Nephron (organoid): ENCODE data around the gene CHMP6.

Experiments
- H3K27ac Mint-ChIP-seq, 3 experiments: 2 replicates each; pipeline ENCODE4 v1.8.0; 2020; ENCODE audit warnings: mixed read lengths in 3 of 3, mild to moderate bottlenecking in 2 of 3, moderate library complexity in 1 of 3
- H3K27me3 Mint-ChIP-seq: 2 replicates; pipeline ENCODE4 v1.8.0; 2021; ENCODE audit warnings: low read depth, mild to moderate bottlenecking, moderate library complexity, mixed read lengths
- H3K36me3 Mint-ChIP-seq: 2 replicates; pipeline ENCODE4 v1.8.0; 2020; ENCODE audit warnings: low read depth, mixed read lengths
- H3K4me1 Mint-ChIP-seq: 2 replicates; pipeline ENCODE4 v1.8.0; 2020; ENCODE audit warnings: mixed read lengths
- H3K4me3 Mint-ChIP-seq, 3 experiments: 2 replicates each; pipeline ENCODE4 v1.8.0; 2020; ENCODE audit warnings: mild to moderate bottlenecking in 3 of 3, mixed read lengths in 3 of 3, moderate library complexity in 2 of 3
- H3K9me3 Mint-ChIP-seq: 2 replicates; pipeline ENCODE4 v1.8.0; 2020; ENCODE audit warnings: mixed read lengths
- TF ChIP-seq, protein P1 (sequence below), 3 experiments: fragments of 200-600 bp; sonication (generic); IDR thresholded peaks; one replicate each; pipeline ENCODE4 v1.5.0; 2021; ENCODE audit warnings: antibody characterized with exemption in 3 of 3; ENCODE audit not compliant: unreplicated experiment in 3 of 3

Gene CHMP6

DNA sequence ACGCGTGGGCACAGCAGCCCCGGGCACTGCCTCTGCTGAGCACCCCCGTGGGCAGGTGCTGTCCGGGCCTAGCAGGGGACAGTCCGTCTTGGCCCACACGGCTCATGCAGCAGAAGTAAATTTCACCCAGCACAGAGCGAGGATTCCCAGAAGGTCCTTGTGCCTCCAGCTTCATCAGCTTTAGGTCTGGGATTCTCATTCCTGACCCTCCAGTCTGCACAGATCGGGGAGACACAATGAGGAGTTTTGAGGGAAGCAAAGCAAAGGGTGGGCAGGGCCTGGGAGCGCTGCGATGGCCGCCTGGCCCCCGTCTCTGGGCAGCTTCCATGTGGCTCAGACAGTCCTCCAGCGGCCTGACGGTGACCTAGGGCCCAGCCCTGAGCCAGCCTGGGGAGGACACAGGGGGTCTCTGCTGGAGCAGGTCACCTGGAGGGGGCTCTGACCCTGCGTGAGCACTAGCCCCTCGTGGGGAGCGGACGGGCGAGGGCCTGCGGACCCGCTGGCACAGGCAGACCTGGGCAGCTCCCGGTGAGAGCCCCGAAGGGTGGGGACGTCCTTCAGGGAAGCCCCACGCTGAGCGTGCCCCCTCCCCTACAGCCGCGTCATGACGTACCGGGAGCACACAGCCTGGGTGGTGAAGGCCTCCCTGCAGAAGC lies 30.7 kb upstream of the CHMP6 start:
- TF ChIP-seq, protein P1, sequence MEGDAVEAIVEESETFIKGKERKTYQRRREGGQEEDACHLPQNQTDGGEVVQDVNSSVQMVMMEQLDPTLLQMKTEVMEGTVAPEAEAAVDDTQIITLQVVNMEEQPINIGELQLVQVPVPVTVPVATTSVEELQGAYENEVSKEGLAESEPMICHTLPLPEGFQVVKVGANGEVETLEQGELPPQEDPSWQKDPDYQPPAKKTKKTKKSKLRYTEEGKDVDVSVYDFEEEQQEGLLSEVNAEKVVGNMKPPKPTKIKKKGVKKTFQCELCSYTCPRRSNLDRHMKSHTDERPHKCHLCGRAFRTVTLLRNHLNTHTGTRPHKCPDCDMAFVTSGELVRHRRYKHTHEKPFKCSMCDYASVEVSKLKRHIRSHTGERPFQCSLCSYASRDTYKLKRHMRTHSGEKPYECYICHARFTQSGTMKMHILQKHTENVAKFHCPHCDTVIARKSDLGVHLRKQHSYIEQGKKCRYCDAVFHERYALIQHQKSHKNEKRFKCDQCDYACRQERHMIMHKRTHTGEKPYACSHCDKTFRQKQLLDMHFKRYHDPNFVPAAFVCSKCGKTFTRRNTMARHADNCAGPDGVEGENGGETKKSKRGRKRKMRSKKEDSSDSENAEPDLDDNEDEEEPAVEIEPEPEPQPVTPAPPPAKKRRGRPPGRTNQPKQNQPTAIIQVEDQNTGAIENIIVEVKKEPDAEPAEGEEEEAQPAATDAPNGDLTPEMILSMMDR (IDR thresholded peaks at IDR 0.05; ENCODE audit: unreplicated experiment in 3 of 3): no peak
- Mint-ChIP-seq H3K36me3 (peaks cover 6% of the 10 kb centered on the region), H3K27me3 (no peaks in the 10 kb centered on the region), H3K4me1 (peaks cover 41% of the 10 kb centered on the region), H3K27ac (peak overlapping the region; percentile 51 to 98 (median 81)), H3K4me3 (no peak overlapping the region), H3K9me3 (no peaks in the 10 kb centered on the region)

DNA sequence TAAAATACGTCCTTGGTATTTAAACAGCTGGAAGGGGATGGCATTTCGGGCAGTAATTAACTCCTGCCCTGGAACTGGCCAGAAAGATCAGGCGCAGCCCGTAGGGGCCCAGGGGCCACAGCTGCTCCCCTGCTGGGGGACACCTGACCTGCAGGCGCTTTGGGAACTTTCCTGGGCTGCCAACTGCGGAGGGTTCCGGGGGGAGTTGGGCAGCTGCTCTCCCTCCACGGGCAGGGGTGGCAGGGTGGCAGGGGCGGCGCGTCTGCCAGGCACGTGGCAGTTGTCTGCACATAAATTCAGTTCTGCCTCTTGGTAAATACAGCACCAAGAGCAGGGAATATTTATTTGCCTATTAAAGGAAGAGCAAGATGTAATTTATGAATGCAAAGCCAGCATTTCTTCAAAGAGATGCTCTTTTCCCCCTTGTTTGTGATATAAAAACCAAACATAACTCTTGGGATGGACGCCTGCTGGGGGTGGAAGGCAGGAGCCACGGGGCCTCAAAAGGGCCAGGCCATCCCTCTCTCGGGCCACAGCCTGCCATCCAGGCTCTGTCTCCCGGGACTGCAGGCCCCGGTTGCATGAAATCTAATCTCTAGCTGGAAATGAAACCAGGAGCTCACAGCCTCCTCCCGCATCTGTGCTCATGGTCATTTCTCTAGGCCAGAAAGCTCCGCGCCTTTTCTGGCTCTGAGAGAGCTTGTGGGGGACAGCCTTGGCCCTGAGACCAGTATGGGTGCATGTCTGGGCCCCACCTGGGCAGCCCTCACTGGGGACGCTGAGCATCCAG lies 29.9 kb upstream of the CHMP6 start:
- Mint-ChIP-seq H3K27ac (peak overlapping the region; percentile 71 to 98 (median 93)), H3K4me1 (peaks cover 41% of the 10 kb centered on the region), H3K4me3 (peak overlapping the region in 2 of 3 experiments; percentile 57 to 62), H3K27me3 (no peaks in the 10 kb centered on the region), H3K9me3 (no peaks in the 10 kb centered on the region), H3K36me3 (peaks cover 8% of the 10 kb centered on the region)
- TF ChIP-seq, protein P1 (IDR thresholded peaks at IDR 0.05; ENCODE audit: unreplicated experiment in 3 of 3): peak in 2 of 3 experiments; percentile 10 to 20

DNA sequence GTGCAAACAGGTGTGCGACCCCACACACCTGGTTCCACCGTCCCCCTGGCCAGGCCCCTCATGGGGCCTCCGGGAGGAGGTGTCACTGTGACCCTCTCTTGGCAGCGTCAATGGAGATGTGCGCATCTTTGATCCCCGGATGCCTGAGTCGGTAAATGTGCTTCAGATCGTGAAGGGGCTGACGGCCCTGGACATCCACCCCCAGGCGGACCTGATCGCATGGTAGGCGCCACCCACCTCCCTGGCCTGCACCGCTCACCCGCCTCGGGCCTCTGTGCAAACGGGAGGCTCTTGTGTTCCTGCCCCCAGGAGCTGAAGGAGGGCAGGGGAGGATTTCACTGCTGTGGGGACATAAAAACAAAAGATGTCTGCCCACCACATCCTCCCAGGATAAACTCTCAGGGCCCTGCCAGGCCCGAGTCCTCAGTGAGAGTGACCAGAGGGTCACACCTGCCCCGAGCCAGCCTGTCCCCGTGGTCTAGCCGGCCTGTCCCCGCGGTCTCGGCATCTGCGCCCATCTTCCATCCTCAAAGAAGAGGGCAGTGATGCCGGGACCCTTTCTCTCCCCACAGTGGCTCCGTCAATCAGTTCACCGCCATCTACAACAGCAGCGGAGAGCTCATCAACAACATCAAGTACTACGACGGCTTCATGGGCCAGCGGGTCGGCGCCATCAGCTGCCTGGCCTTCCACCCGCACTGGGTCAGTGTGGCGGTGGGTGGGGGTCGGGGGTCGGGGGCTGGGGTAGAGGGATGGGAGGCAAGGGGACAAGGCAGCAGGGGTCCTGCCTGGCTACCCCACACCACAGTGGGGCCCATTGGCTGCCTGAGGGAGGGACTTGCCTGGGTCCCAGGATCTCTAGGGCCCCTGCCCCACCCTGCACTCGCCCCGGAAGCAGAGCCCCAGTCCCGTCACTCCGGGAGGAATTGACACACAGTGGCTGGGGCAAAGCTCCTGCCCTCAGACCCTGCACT lies 29.0 kb upstream of the CHMP6 start:
- no peaks in the 10 kb centered on the region for H3K9me3 Mint-ChIP-seq
- peaks cover 41% of the 10 kb centered on the region for H3K4me1 Mint-ChIP-seq
- H3K27ac Mint-ChIP-seq: peak overlapping the region; percentile 71 to 98 (median 93)
- peaks cover 8% of the 10 kb centered on the region for H3K36me3 Mint-ChIP-seq
- H3K27me3 Mint-ChIP-seq: no peaks in the 10 kb centered on the region
- no peak overlapping the region for H3K4me3 Mint-ChIP-seq
- TF ChIP-seq, protein P1 (IDR thresholded peaks at IDR 0.05; ENCODE audit: unreplicated experiment in 3 of 3): no peak

DNA sequence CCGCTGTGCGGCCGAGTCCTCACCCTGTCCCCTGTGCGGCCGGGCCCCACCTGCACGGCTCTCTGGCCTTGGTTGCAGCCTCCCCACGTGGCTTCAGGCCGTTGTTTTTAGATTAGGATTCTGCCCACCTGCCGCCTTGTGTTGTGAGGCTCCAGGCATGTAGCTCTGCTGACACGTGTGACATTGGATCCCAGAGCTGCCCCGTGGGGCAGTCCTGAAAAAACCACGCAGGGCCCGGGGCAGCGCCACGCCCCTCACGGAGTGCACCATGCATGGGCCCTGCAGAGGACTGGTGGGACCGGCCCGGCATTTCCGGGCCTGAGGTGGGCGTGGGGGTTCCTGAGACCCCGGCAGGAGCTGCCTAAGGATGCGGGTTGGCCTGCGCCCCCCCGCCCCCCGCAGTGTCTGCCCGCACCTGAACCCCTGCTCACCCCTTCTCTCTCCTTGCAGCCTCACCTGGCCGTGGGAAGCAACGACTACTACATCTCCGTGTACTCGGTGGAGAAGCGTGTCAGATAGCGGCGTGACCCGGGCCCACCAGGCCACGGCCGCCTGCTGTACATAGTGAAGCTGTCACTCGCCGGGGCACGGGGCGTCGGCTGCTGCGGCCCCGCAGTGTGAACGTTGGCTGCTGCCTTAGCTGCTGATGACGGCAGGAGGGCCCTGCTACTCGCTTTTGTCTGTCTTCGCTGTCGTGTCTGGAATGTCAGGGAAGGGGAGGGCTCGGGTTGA lies 27.7 kb upstream of the CHMP6 start:
- peaks cover 3% of the 10 kb centered on the region for H3K27me3 Mint-ChIP-seq
- H3K4me1 Mint-ChIP-seq: peaks cover 51% of the 10 kb centered on the region
- H3K27ac Mint-ChIP-seq: peak overlapping the region in 2 of 3 experiments; percentile 73 to 74
- H3K4me3 Mint-ChIP-seq: no peak overlapping the region
- no peaks in the 10 kb centered on the region for H3K9me3 Mint-ChIP-seq
- TF ChIP-seq, protein P1 (IDR thresholded peaks at IDR 0.05; ENCODE audit: unreplicated experiment in 3 of 3): no peak
- peaks cover 8% of the 10 kb centered on the region for H3K36me3 Mint-ChIP-seq

DNA sequence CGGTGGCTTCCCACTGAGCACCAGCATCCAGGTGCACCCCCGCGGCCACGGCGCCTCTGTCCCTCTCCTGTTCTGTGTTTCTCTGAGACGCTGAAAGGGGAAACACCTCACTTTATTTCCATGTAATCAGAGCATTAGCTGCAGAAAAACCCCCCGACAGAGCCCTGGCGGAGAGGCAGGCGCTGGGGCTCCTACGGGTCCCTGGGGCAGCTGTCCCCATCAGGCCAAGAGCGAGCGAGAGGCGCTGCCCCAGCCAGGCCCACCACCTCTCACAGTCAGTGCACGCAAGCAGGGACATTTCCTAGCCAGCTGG lies 27.1 kb upstream of the CHMP6 start:
- H3K4me1 Mint-ChIP-seq: peaks cover 52% of the 10 kb centered on the region
- H3K27ac Mint-ChIP-seq: peak overlapping the region in 2 of 3 experiments; percentile 73 to 74
- TF ChIP-seq, protein P1 (IDR thresholded peaks at IDR 0.05; ENCODE audit: unreplicated experiment in 3 of 3): no peak
- H3K36me3 Mint-ChIP-seq: peaks cover 8% of the 10 kb centered on the region
- H3K4me3 Mint-ChIP-seq: no peak overlapping the region
- no peaks in the 10 kb centered on the region for H3K9me3 Mint-ChIP-seq
- peaks cover 3% of the 10 kb centered on the region for H3K27me3 Mint-ChIP-seq
